ENCODE results near the gene SLC23A3.

Gene SLC23A3

DNA sequence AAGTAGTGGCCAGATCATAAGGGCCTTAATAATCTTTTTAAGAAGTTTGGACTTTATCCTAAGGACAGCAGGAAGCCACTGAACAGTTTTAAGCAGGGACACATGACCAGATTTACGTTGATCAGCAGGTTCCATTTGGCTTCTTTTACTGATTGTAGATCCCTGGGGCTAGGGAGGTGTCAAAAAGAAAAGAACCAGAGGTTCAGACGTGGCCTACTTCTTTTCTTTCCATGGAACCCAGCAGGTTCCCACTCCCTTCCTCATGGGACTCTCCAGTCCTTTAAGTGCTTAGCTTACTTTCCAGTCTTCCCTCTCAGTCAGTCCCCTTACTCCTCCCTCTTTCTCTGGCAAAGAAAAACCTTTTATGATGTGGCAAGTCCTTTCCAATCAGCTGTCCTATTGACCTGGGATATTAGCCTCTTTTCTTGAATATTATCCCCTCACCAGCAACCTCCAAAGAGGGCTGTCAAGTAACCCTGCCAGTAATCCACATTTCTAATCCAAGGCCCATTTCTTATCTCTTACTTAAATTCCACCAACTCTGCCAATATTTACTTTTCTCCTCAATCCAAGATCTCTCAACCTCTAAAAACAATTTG is 42.7 kb downstream of the SLC23A3 start:
- H3K9ac ChIP-seq (ENCODE audit: low read depth, low read length), result no peak overlapping the region
- 0 out of 2 replicates have a peak, but pooled peaks cover 4% of the 10 kb centered on the region for H3K4me1 ChIP-seq (ENCODE audit: insufficient read depth, low read length)
- no peaks in the 10 kb centered on the region for H3K9me3 ChIP-seq (ENCODE audit: control insufficient read depth, insufficient read depth, low read length)
- H3K36me3 ChIP-seq (ENCODE audit: insufficient read depth, low read length), result no peaks in the 10 kb centered on the region

GRCh38 chr2:219126555-219126954 is 43.3 kb downstream of the SLC23A3 start:
- Histone ChIP-seq H3K4me1 (ENCODE audit: insufficient read depth, low read length) (0 out of 2 replicates have a peak, but pooled peaks cover 4% of the 10 kb centered on the region), H3K9ac (ENCODE audit: low read depth, low read length) (no peak overlapping the region), H3K36me3 (ENCODE audit: insufficient read depth, low read length) (no peaks in the 10 kb centered on the region), H3K9me3 (ENCODE audit: control insufficient read depth, insufficient read depth, low read length) (no peaks in the 10 kb centered on the region)

GRCh38 chr2:219125886-219126270 is 44.0 kb downstream of the SLC23A3 start:
- Histone ChIP-seq H3K36me3 (ENCODE audit: insufficient read depth, low read length) (no peaks in the 10 kb centered on the region), H3K9ac (ENCODE audit: low read depth, low read length) (no peak overlapping the region), H3K4me1 (ENCODE audit: insufficient read depth, low read length) (0 out of 2 replicates have a peak, but pooled peaks cover 4% of the 10 kb centered on the region)

GRCh38 chr2:219125225-219125885 is 44.5 kb downstream of the SLC23A3 start:
- no peaks in the 10 kb centered on the region for H3K9me3 ChIP-seq (ENCODE audit: control insufficient read depth, insufficient read depth, low read length)
- H3K4me1 ChIP-seq (ENCODE audit: insufficient read depth, low read length), result 0 out of 2 replicates have a peak, but pooled peaks cover 4% of the 10 kb centered on the region
- H3K36me3 ChIP-seq (ENCODE audit: insufficient read depth, low read length), result no peaks in the 10 kb centered on the region
- no peak overlapping the region for H3K9ac ChIP-seq (ENCODE audit: low read depth, low read length)

More at GRCh38 chr2:219125886-219126270, 44.0 kb downstream of the SLC23A3 start:
- no peaks in the 10 kb centered on the region for H3K9me3 ChIP-seq (ENCODE audit: control insufficient read depth, insufficient read depth, low read length)

DNA sequence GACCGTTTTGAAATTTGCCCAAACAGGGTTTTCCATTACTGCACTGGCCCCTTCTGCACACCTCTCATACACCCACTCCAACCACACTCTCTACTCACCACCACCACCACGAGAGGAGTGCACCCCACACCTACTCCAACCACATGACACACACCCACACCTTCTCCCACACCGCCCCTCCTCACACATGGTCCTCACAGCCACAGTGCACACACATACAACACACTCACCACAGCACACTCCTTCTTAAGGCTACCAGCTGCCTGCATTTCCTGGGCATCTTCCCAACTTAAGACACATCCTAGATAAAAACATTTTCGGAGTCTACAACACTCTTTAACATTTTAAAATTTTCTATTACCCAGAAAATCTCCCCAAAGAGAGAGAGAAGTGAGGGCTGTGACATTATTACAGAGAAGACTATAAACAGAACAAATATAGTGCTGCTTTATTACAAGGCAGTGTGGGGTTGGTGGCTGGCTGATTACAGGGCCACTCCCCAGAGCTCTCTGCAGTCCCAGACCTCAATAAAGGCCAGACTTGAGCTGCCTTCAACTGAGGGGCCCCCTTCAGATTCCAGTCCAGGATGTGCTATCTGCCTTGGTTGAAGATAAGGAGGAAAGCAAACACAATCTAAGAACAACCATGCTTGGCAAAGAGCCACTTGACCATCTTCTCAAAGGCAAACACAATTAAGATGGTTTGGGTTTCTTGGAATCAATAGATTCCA is 45.3 kb downstream of the SLC23A3 start:
- Histone ChIP-seq H3K9me3 (ENCODE audit: control insufficient read depth, insufficient read depth, low read length) (no peaks in the 10 kb centered on the region), H3K9ac (ENCODE audit: low read depth, low read length) (no peak overlapping the region), H3K36me3 (ENCODE audit: insufficient read depth, low read length) (no peaks in the 10 kb centered on the region), H3K4me1 (ENCODE audit: insufficient read depth, low read length) (0 out of 2 replicates have a peak, but pooled peaks cover 4% of the 10 kb centered on the region)

- Histone ChIP-seq H3K9me3 (ENCODE audit: control insufficient read depth, insufficient read depth, low read length) (no peaks in the 10 kb centered on the region), H3K36me3 (ENCODE audit: insufficient read depth, low read length) (no peaks in the 10 kb centered on the region), H3K4me1 (ENCODE audit: insufficient read depth, low read length) (0 out of 2 replicates have a peak, but pooled peaks cover 4% of the 10 kb centered on the region), H3K9ac (ENCODE audit: low read depth, low read length) (no peak overlapping the region)
Observed at GRCh38 chr2:219123356-219124135, 46.3 kb downstream of the SLC23A3 start.

DNA sequence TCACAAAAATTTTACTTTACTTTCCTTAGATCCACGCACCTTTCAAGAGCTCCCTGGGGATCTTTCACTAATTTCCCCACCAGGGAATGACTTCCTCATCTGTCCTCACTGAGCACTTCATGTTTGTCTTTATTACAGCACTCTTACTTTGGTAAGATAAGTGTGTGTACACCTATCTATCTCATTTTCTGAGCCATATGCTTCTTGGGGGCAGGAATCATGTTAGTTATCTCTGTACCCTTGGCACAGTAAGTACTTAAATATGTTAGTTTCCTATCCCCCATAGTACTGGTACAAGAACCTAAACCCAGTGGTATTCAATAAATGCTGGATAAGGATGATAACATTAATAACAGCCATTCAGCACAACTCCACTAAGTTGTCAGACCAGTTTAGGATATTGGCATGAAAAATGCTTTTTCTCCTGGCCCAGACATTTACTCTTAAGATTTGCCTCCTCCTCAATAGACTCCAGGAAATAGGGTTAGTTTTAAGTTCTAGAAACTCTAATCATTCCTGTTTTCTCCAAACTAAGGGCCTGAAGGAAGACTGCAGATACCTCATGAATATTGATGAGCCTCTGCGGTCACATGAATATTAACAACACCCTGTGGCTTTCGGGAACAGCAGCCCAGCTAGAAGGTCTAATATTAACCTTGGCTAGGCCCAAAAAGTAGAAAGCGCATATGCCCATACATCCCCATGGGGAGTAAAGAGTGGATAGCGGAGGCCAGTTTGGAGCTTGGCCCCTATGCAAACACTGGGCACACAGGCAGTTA is 47.4 kb downstream of the SLC23A3 start:
- no peak overlapping the region for H3K9ac ChIP-seq (ENCODE audit: low read depth, low read length)
- H3K36me3 ChIP-seq (ENCODE audit: insufficient read depth, low read length), result no peaks in the 10 kb centered on the region
- H3K4me1 ChIP-seq (ENCODE audit: insufficient read depth, low read length), result 0 out of 2 replicates have a peak, but pooled peaks cover 4% of the 10 kb centered on the region
- H3K9me3 ChIP-seq (ENCODE audit: control insufficient read depth, insufficient read depth, low read length), result no peaks in the 10 kb centered on the region

DNA sequence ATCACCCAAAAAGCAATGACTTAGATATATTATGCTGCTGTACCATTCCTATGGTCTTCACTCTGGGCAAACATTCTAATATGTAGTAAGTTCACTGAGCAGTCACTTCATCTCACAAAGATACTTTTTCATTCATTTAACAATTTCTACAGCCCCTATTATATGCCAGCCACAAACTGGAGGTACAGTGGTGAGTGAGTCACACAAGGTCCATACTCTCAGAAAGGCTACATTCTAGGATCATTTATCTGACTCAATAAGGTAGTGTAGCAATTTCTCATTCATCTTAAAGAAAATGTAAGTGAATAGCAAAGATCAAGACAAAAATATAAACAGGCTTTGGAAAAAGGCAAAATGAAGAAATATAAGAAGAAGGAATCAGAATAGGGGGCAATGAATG is 49.7 kb downstream of the SLC23A3 start:
- Histone ChIP-seq H3K36me3 (ENCODE audit: insufficient read depth, low read length) (no peaks in the 10 kb centered on the region), H3K9me3 (ENCODE audit: control insufficient read depth, insufficient read depth, low read length) (no peaks in the 10 kb centered on the region), H3K4me1 (ENCODE audit: insufficient read depth, low read length) (0 out of 2 replicates have a peak, but pooled peaks cover 4% of the 10 kb centered on the region)

DNA sequence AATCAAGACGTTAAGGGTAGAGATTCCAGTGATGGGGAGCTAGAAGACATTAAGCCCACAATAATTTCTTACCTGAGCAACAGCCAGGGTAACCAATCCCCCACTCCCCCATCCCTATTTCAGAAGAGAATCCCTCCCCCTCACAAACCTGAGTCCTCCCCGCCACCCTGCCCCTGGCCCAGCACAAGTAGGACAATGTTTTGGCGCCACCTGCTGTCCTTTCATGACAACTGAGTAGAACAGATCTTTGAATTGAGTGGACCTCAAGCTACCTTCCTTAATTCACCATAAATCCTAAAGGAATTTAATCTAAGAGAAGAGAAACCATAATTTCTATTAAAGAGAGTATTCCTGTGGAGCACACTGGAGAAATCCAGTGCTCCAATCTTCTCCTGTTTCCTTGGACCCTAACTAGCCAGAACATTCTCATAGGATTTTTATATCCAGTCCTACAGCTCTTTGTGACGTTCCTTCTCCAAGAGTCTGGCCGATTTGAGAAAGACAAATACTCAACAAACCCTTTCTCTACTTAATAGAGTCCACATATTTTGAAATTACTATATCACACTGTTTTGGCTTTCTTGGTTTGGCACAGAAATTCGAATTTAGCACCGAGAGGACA is 50.3 kb downstream of the SLC23A3 start:
- H3K4me1 ChIP-seq (ENCODE audit: insufficient read depth, low read length), result 0 out of 2 replicates have a peak, but pooled peaks cover 4% of the 10 kb centered on the region
- H3K36me3 ChIP-seq (ENCODE audit: insufficient read depth, low read length), result no peaks in the 10 kb centered on the region
- no peak overlapping the region for H3K9ac ChIP-seq (ENCODE audit: low read depth, low read length)
- no peaks in the 10 kb centered on the region for H3K9me3 ChIP-seq (ENCODE audit: control insufficient read depth, insufficient read depth, low read length)

More for the DNA sequence above, 49.7 kb downstream of the SLC23A3 start:
- no peak overlapping the region for H3K9ac ChIP-seq (ENCODE audit: low read depth, low read length)

DNA sequence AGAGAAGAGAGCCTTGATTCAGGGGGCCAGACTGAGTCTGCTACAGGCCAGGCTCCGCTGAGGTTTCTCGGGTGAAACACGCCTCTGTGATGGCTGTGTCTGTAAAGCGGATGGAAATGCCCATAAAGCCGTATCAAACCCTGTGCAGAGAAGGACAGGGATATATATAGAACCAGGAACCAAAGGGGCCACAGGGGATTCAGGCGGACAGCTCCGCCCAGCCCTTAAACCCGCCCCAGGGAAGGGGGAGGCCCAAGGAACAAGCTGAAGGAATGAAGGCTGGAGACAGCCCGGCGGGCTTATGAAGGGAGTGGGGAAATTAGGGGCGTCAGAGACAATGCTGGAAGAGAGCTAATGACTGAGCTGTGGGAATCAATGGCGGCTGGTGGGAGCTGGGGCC is 51.3 kb downstream of the SLC23A3 start:
- H3K4me1 ChIP-seq (ENCODE audit: insufficient read depth, low read length), result 0 out of 2 replicates have a peak, but pooled peaks cover 4% of the 10 kb centered on the region
- no peaks in the 10 kb centered on the region for H3K9me3 ChIP-seq (ENCODE audit: control insufficient read depth, insufficient read depth, low read length)
- H3K36me3 ChIP-seq (ENCODE audit: insufficient read depth, low read length), result no peaks in the 10 kb centered on the region
- no peak overlapping the region for H3K9ac ChIP-seq (ENCODE audit: low read depth, low read length)

GRCh38 chr2:219116776-219117646 is 52.8 kb downstream of the SLC23A3 start:
- H3K9me3 ChIP-seq (ENCODE audit: control insufficient read depth, insufficient read depth, low read length), result no peaks in the 10 kb centered on the region

DNA sequence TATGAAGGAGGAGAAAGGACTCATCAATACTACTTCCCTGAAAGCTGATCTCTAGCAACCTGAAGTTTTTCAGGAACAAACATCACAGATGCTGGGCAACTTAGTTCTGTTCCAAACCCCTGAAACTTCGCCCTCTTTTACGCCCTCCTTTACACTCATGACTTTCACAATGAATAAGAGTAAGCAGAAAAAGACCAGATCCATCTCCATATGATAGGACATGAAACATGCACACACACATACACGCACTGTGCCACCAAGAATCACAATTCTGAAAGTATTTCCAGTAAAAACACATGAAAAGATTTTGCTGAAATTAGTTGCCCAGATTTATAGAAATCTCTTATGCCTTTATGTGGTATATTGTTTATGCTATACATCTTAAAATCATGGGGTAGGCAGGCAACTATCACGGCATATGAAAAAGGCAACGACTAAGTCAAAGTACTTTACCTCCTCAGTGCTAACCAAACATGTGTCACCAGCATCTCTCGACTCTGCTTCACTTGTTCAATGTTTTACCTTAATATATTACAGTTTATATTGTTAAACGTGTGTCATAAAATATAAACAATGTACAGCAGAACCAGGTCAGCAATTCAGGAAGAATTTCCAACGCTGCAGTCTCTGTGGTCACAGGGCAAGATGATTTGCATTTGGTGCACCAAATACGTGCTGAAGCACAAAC is 57.0 kb downstream of the SLC23A3 start:
- Histone ChIP-seq H3K4me1 (ENCODE audit: insufficient read depth, low read length) (no peaks in the 10 kb centered on the region), H3K9ac (ENCODE audit: low read depth, low read length) (no peak overlapping the region), H3K36me3 (ENCODE audit: insufficient read depth, low read length) (no peaks in the 10 kb centered on the region), H3K9me3 (ENCODE audit: control insufficient read depth, insufficient read depth, low read length) (no peaks in the 10 kb centered on the region)

More at GRCh38 chr2:219116776-219117646, 52.8 kb downstream of the SLC23A3 start:
- Histone ChIP-seq H3K4me1 (ENCODE audit: insufficient read depth, low read length) (no peaks in the 10 kb centered on the region), H3K36me3 (ENCODE audit: insufficient read depth, low read length) (no peaks in the 10 kb centered on the region), H3K9ac (ENCODE audit: low read depth, low read length) (no peak overlapping the region)

Data from ES-I3 (cell line).